Liver (tissue), 9 donors: ENCODE data around the gene FAM149B1. TPM values are rescaled to one million over a fixed set of nuclear protein-coding genes. Genes with fewer than 3 reads are reported as not detected.

Experiments used
- DNase-seq: peaks from one replicate; pipeline ENCODE4 v3.0.0-alpha.2; 2017; ENCODE audit warnings: low spot score
- H3K27ac ChIP-seq, 2 donors: one replicate each; pipeline ENCODE4 v1.7.0; 2013; ENCODE audit warnings: inconsistent platforms in 2 of 2, low read length in 2 of 2, control low read depth in 1 of 2, low read depth in 1 of 2, mild to moderate bottlenecking in 1 of 2
- H3K27me3 ChIP-seq, 4 donors: one replicate each; pipeline versions ENCODE4 v1.6.1 to v1.7.0; 2013; ENCODE audit warnings: low read length in 3 of 4, inconsistent platforms in 1 of 4, mild to moderate bottlenecking in 1 of 4, moderate library complexity in 1 of 4; ENCODE audit not compliant: control insufficient read depth in 4 of 4, insufficient read depth in 4 of 4
- H3K36me3 ChIP-seq, 4 donors: one replicate each; pipeline versions ENCODE4 v1.6.1 to v1.7.0; 2013; ENCODE audit warnings: low read length in 3 of 4, mild to moderate bottlenecking in 3 of 4, low read depth in 1 of 4, moderate library complexity in 1 of 4; ENCODE audit not compliant: control insufficient read depth in 4 of 4, insufficient read depth in 3 of 4
- H3K4me1 ChIP-seq, 4 donors: one replicate each; pipeline versions ENCODE4 v1.6.1 to v1.7.0; 2013; ENCODE audit warnings: low read length in 3 of 4, mild to moderate bottlenecking in 3 of 4, moderate library complexity in 1 of 4; ENCODE audit not compliant: control insufficient read depth in 4 of 4, insufficient read depth in 4 of 4
- H3K4me3 ChIP-seq, 3 donors: one replicate each; pipeline versions ENCODE4 v1.6.1 to v1.7.0; 2013; ENCODE audit warnings: low read length in 3 of 3, control low read depth in 1 of 3, low read depth in 1 of 3, mild to moderate bottlenecking in 1 of 3
- H3K9ac ChIP-seq, 2 donors: one replicate each; pipeline ENCODE4 v1.7.0; 2013; ENCODE audit warnings: low read length in 2 of 2, mild to moderate bottlenecking in 2 of 2, moderate library complexity in 2 of 2, control low read depth in 1 of 2, low read depth in 1 of 2
- H3K9me3 ChIP-seq, 4 donors: one replicate each; pipeline versions ENCODE4 v1.6.1 to v1.7.0; 2013; ENCODE audit warnings: low read length in 3 of 4; ENCODE audit not compliant: control insufficient read depth in 4 of 4
- ATF3 ChIP-seq: IDR thresholded peaks from 2 replicates; pipeline ENCODE4 v1.6.1; 2016; ENCODE audit warnings: antibody characterized with exemption
- CTCF ChIP-seq: fragments of 150-350 bp; IDR thresholded peaks from 2 replicates; pipeline ENCODE4 v1.5.1; 2017; ENCODE audit warnings: improper control_type of control experiment, low read depth, low read length; ENCODE audit not compliant: missing input control
- EGR1 ChIP-seq, 2 donors: IDR thresholded peaks; 2 replicates each; pipeline ENCODE4 v1.6.1; 2016 to 2018; ENCODE audit warnings: antibody characterized with exemption in 2 of 2, low read depth in 2 of 2
- FOXA1 ChIP-seq: IDR thresholded peaks from 2 replicates; pipeline ENCODE4 v1.6.1; 2016; ENCODE audit warnings: antibody characterized with exemption
- FOXA2 ChIP-seq: IDR thresholded peaks from 2 replicates; pipeline ENCODE4 v1.6.1; 2016; ENCODE audit warnings: antibody characterized with exemption
- GABPA ChIP-seq, 2 donors: IDR thresholded peaks in 1 of 2; conservative IDR thresholded peaks in 1 of 2; 2 replicates each; pipeline ENCODE4 v1.6.1; 2016; ENCODE audit warnings: antibody characterized with exemption in 2 of 2, mild to moderate bottlenecking in 1 of 2, moderate library complexity in 1 of 2
- HNF4A ChIP-seq, 2 donors: conservative IDR thresholded peaks; 2 replicates each; pipeline ENCODE4 v1.6.1; 2016; ENCODE audit warnings: antibody characterized with exemption in 2 of 2, mild to moderate bottlenecking in 2 of 2
- HNF4G ChIP-seq: IDR thresholded peaks from 2 replicates; pipeline ENCODE4 v1.6.1; 2016; ENCODE audit warnings: antibody characterized with exemption
- JUND ChIP-seq, 2 donors: IDR thresholded peaks; 2 replicates each; pipeline ENCODE4 v1.6.1; 2016; ENCODE audit warnings: antibody characterized with exemption in 2 of 2
- MAX ChIP-seq: IDR thresholded peaks from 2 replicates; pipeline ENCODE4 v1.6.1; 2016; ENCODE audit warnings: antibody characterized with exemption
- NR2F2 ChIP-seq: IDR thresholded peaks from 2 replicates; pipeline ENCODE4 v1.6.1; 2016; ENCODE audit warnings: antibody characterized with exemption
- REST ChIP-seq: IDR thresholded peaks from 2 replicates; pipeline ENCODE4 v1.6.1; 2016; ENCODE audit warnings: antibody characterized with exemption, mild to moderate bottlenecking
- RXRA ChIP-seq, 2 donors: IDR thresholded peaks; 2 replicates each; pipeline ENCODE4 v1.6.1; 2017 to 2018; ENCODE audit warnings: antibody characterized with exemption in 2 of 2, mild to moderate bottlenecking in 1 of 2
- SP1 ChIP-seq: IDR thresholded peaks from 2 replicates; pipeline ENCODE4 v1.6.1; 2018; ENCODE audit warnings: antibody characterized with exemption, mild to moderate bottlenecking
- TAF1 ChIP-seq: conservative IDR thresholded peaks from 2 replicates; pipeline ENCODE4 v1.6.1; 2016; ENCODE audit warnings: antibody characterized with exemption, mild to moderate bottlenecking
- YY1 ChIP-seq: IDR thresholded peaks from 2 replicates; pipeline ENCODE4 v1.6.1; 2016; ENCODE audit warnings: antibody characterized with exemption, mild to moderate bottlenecking
- ZBTB33 ChIP-seq: IDR thresholded peaks from 2 replicates; pipeline ENCODE4 v1.6.1; 2016; ENCODE audit warnings: antibody characterized with exemption
- WGBS: extraction: QIAGEN DNeasy Blood & Tissue Kit; methylation state at CpG from one replicate; pipeline ENCODE4 v1.1.7; 2013; 5-methylcytosine and 5-hydroxymethylcytosine counted together
- polyA plus RNA-seq, 2 donors: library from polyadenylated mRNA; stranded (reverse) in 1 of 2; unstranded in 1 of 2; fragments of 200-250 nt in 1 of 2; fragments of >200 nt in 1 of 2; fragmentation: Nextera tagmentation in 1 of 2; extraction: Ambion mirVana in 1 of 2; gene quantifications; one replicate each; pipeline versions ENCODE4 v1.2.1 to v1.2.3, GENCODE V29; 2013 to 2015
- total RNA-seq, 2 donors: library from RNA; depleted of rRNA; stranded (reverse); fragments of >200 nt; gene quantifications; one replicate each; pipeline ENCODE4 v1.2.3, GENCODE V29; 2014
- donor health status: healthy.
- donor health status: healthy.
- donor health status: healthy.
- donor health status: healthy.
- donor health status: healthy.

The FAM149B1 gene
- total and polyA plus RNA-seq, 4 donors = 7.3 to 12.9 (median 9.1) TPM

- TF ChIP-seq ZBTB33 (no peak), EGR1 (IDR thresholded peaks at IDR 0.05; ENCODE audit: low read depth in 2 of 2) (no peak), CTCF (no peak), YY1 (no peak), HNF4G (no peak), TAF1 (no peak)
Observed at GRCh38 chr10:73190188-73190587, 22.3 kb downstream of the FAM149B1 start (continued).

GRCh38 chr10:73205081-73205480 lies 37.2 kb downstream of the FAM149B1 start:
- H3K4me3 ChIP-seq = no peak overlapping the region
- no peaks in the 10 kb centered on the region for H3K4me1 ChIP-seq
- peaks cover 0 to 8% (median 1%) of the 10 kb centered on the region in 4 donors for H3K36me3 ChIP-seq
- H3K9ac ChIP-seq = no peak overlapping the region
- H3K9me3 ChIP-seq = no peaks in the 10 kb centered on the region
- TF ChIP-seq JUND (IDR thresholded peaks at IDR 0.05) = no peak
- TF ChIP-seq TAF1 = no peak
- no peak for TF ChIP-seq GABPA (IDR thresholded peaks at IDR 0.05 in 1 of 2, conservative IDR thresholded peaks at IDR 0.05 in 1 of 2)
- TF ChIP-seq EGR1 (IDR thresholded peaks at IDR 0.05; ENCODE audit: low read depth in 2 of 2) = no peak
- no peak for TF ChIP-seq SP1
- no peak for TF ChIP-seq ATF3
- no peak for TF ChIP-seq REST
- TF ChIP-seq NR2F2 = no peak
- no peak for TF ChIP-seq CTCF
- no peak for TF ChIP-seq YY1
- no peak for TF ChIP-seq RXRA (IDR thresholded peaks at IDR 0.05)
- TF ChIP-seq HNF4A (conservative IDR thresholded peaks at IDR 0.05) = no peak
- TF ChIP-seq FOXA2 = no peak
- no peak for TF ChIP-seq MAX
- no peak for TF ChIP-seq FOXA1
- no peaks in the 10 kb centered on the region for H3K27me3 ChIP-seq
- no peak for DNase-seq
- WGBS = 94% methylated on average over 3 of the region's 3 CpGs
- H3K27ac ChIP-seq = no peak overlapping the region
